Raji (cell line): Measurements from ENCODE around the gene TBCD.

Experiments
- POLR2A ChIP-seq: IDR thresholded peaks from 2 replicates; pipeline ENCODE4 v1.6.1; 2011; ENCODE audit warnings: low read depth, low read length, control low read depth; ENCODE audit not compliant: insufficient read depth

Gene TBCD

GRCh38 chr17:82808921-82809905, 57.3 kb downstream of the TBCD start:
- no peak for TF ChIP-seq POLR2A

GRCh38 chr17:82810644-82811430, 59.0 kb downstream of the TBCD start:
- no peak for TF ChIP-seq POLR2A

GRCh38 chr17:82812058-82812457, 60.2 kb downstream of the TBCD start:
- no peak for TF ChIP-seq POLR2A

- no peak for TF ChIP-seq POLR2A
These were observed 60.7 kb downstream of the TBCD start for GRCh38 chr17:82812601-82813000.

- TF ChIP-seq POLR2A: no peak
These were observed 61.6 kb downstream of the TBCD start for GRCh38 chr17:82813299-82814051.

- TF ChIP-seq POLR2A: no peak
These were observed 63.0 kb downstream of the TBCD start for GRCh38 chr17:82814834-82815233.

- TF ChIP-seq POLR2A: no peak
These were observed 63.5 kb downstream of the TBCD start for GRCh38 chr17:82815354-82815753.

- TF ChIP-seq POLR2A: no peak
These were observed 64.0 kb downstream of the TBCD start for GRCh38 chr17:82815790-82816305.

- no peak for TF ChIP-seq POLR2A
These were observed 64.5 kb downstream of the TBCD start for GRCh38 chr17:82816358-82816757.

GRCh38 chr17:82817947-82818346, 66.1 kb downstream of the TBCD start:
- TF ChIP-seq POLR2A: no peak

- no peak for TF ChIP-seq POLR2A
These were observed 68.7 kb downstream of the TBCD start for GRCh38 chr17:82820278-82821251.

GRCh38 chr17:82821554-82821953, 69.7 kb downstream of the TBCD start:
- no peak for TF ChIP-seq POLR2A

GRCh38 chr17:82822281-82822680, 70.4 kb downstream of the TBCD start:
- TF ChIP-seq POLR2A: no peak

GRCh38 chr17:82823004-82823403, 71.1 kb downstream of the TBCD start:
- TF ChIP-seq POLR2A: no peak

GRCh38 chr17:82825540-82826124, 73.8 kb downstream of the TBCD start:
- TF ChIP-seq POLR2A: no peak
